Activated T-cell treated with anti-CD3 and anti-CD28 coated beads for 4 hours (primary cell): Measurements from ENCODE around the gene CTPS1.

Experiments
- DNase-seq: peaks from one replicate; pipeline ENCODE4 v3.0.0-alpha.2; 2020

Gene CTPS1, protein sequence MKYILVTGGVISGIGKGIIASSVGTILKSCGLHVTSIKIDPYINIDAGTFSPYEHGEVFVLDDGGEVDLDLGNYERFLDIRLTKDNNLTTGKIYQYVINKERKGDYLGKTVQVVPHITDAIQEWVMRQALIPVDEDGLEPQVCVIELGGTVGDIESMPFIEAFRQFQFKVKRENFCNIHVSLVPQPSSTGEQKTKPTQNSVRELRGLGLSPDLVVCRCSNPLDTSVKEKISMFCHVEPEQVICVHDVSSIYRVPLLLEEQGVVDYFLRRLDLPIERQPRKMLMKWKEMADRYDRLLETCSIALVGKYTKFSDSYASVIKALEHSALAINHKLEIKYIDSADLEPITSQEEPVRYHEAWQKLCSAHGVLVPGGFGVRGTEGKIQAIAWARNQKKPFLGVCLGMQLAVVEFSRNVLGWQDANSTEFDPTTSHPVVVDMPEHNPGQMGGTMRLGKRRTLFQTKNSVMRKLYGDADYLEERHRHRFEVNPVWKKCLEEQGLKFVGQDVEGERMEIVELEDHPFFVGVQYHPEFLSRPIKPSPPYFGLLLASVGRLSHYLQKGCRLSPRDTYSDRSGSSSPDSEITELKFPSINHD

DNA sequence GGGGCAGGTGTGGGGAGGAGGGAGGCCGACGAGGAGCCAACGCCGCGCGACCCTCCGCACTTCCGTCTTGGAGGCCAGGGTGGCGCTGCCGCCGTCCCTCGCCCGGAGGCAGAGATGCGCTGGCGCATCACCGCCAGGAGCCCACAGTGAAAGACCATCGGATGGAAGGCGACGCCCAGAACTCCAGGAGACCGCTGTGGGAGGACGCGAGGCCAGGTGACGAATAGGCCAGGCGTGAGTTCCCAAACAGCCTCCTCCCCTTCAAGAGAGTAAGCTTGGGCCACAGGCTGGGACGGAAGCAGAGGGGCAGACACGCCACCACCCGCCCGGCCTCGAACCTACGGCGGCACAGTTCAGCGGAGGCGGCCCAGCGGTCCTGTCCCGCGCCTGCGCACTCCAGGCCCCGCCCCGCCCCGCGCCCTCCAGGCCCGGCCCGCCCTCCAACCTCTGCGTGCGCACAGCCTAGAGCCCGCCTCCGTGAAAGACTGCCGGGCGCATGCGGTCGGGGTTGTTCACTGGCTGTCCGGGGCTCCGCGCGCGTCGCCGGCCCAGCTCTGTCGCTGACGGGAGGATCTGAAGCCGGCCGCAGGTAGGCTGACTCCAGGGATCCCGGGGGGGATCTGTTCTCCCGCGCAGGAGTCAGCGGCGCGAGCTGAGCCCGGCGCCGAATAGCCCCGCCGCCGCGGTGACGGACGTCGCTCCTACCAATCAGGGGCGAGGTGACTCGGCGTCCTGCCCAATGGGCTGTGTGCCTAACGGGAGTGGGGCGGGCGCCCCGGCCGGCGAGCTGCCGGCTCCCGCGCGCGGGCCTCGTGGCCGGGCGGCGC, at the start of gene CTPS1:
TSS of gene CTPS1 (plus strand) at position 456 of the 827 bp plus-strand sequence. CDS start 3,595 bp downstream, outside the sequence.
- DNase-seq, result peak; percentile 96

DNA sequence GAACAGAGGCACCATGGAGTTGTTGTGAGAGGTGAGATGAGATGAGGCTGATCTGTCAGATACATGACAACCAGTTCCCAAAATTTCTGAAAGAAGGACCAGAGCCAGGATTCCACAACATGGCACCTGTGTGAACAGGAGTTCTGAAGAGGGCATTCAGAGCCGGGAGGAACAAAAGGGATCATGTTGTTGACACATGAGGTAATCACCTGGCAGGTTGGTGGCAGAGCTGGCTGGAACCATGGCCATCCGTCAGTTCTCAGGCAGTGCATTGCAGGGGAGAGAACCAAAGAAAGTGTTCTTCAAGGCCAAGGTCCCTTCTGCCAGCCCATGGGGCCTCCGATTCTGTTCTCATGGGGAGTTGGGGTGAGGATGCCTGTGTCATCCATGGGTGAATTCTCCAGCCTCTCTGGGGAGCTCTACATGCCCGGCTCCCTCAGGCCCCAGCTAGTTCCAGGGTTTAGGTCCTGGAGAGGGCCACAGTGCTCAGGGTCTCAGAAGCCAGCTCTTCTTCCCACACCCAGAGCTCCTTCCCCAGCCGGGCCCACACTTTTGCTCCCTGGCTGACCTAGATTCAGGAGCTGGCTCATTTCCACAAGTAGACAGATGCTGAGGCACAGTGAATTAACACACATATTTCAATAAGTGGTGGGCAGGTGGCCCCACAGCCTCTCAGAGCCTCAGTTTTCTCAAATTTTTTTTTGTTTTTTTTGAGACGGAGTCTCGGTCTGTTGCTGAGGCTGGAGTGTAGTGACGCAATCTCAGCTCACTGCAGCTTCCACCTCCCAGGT, 49.1 kb upstream of the CTPS1 start:
- DNase-seq, result no peak

DNA sequence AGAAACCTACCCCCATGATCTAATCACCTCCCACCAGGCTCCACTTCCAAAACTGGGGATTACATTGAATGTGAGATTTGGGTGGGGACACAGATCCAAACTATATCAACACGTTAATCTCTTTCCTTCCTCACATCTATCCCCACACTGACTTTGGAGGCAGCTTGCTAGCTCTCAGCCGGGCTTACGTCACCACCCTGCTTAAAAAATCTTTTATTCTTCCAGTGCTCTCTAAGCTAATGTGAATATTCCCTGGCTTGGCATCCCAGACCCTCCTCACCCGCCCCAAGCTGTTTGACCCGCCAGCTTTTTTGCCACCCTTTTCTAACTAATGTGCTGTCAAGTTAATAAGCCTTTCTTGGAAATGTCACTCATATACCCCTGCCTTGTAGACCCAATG, 47.9 kb upstream of the CTPS1 start:
- no peak for DNase-seq

DNA sequence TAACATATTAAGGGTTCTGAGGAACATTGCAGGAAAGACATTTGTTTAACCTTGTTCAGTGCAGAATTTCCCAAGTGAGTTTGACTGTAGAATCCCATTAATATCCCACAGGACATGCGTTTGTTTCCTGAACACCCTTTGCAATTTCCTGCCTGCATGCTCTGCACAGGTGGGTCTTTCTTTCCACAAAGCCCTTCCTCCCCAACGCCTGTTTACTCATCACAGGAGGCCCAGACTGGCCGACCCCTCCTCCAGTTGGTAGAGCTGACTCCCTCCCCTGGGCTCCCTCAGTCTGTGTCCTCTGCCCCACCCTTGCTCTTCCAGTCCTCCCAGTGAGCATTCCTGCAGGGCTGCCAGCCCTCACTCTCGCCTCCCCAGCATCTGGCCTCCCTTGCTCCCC, 47.5 kb upstream of the CTPS1 start:
- DNase-seq, result no peak

DNA sequence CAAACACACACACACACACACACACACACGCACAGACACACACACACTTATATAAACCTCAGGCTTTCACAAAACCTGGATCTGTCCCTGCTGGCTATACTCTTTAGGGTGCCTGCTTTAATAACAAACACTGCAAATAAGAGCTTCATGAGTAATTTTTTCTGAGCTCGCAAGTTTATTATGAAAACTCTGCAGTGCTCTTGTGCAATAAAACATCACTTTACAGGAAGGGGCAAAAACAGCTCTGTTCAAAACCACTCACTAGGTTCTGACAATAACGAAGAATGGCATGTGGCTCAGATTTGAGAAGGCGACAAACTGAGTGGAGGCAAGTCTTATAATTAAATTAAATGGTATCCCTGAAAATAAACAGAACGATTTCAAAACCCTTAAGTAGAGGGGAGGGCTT, 42.6 kb upstream of the CTPS1 start:
- no peak for DNase-seq

DNA sequence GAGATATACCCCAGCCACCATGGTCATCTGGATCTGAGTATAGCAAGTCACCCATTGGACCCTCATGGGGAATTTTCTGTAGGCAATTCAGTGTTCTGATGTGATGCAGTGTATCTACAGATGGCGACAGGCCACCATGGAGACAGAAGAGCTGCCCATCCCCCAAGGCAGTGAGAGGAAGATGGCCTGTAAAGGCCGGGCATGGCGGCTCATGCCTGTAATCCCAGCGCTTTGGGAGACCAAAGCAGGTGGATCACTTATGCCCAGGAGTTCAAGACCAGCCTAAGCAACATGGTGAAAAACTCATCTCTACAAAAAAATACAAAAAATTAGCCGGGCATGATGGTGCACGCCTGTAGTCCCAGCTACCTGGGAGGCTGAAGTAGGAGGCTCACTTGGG, 41.1 kb upstream of the CTPS1 start:
- no peak for DNase-seq

DNA sequence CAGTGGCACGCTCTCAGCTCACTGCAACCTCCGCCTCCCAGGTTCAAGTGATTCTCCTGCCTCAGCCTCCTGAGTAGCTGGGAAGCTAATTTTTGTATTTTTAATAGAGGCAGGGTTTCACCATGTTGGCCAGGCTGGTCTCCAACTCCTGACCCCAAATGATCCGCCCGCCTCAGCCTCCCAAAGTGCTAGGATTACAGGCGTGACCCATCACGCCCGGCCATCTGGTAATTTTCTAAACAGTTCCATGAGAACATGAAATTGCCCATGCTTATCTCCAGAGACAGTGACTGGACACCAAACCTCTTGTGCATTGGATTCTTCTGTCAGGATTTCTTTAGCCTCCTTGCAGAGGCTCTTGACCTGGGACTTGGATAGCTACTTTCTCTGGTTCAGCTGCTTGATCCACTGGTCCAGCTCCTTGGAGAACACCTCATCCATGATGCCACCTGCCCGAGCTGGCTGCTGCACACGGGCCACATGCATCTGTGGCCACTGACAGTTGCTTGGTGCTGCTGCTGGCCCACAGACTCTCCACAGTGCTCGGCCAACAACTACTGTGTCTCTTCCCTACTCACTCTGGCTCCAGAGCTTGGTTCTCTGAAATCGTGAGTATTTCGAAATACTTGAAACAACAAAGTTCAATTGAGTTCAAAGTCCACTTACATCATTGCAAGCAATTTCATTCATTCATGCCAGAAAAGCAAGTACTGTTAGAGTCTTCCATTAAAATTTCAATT, 40.0 kb upstream of the CTPS1 start:
- DNase-seq, result no peak

DNA sequence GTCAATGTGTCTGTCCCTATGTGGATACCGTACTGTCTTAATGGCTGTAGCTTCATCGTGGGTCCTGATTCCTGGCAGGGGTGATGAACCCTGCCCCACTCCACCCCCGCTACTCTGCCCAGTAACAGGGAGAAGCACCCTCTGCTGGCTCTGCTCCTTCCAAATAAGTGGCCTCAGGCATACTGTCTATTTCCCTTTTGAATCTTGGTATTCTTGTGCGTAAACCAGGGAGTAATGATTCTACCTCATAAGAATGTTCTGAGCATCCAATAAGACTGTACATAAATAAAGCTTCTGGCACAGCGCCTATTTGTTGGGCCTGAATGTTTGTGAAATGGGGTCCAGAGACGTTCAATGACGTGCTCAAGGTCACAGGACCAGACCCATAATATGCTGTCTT, 35.2 kb upstream of the CTPS1 start:
- no peak for DNase-seq

DNA sequence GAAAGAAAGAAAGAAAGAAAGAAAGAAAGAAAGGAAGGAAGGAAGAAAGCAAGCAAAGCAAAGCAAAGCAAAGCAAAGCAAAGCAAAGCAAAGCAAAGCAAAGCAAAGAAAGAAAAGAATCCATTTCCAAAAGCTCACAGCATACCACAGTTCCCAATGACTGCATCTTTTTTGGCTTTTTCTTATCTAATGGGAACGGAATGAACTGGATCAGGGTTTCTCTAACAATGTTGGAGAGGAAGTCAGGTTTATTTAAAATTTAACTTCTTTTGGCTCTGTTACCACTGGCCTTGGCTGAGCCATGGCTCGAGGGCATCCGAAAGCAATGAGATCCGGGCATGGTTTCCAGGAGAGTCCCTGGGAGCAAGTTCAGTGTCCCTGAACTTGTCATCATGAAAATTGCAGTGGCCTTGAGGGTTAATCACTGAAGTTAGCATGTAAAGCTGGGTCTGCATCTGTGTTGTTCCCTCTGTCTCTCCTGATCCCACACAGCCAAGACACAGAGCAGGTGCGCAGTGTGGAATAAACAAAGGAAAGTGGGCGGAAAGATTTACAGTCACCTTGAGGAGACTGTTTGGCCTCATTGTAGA, 34.6 kb upstream of the CTPS1 start:
- DNase-seq, result no peak

DNA sequence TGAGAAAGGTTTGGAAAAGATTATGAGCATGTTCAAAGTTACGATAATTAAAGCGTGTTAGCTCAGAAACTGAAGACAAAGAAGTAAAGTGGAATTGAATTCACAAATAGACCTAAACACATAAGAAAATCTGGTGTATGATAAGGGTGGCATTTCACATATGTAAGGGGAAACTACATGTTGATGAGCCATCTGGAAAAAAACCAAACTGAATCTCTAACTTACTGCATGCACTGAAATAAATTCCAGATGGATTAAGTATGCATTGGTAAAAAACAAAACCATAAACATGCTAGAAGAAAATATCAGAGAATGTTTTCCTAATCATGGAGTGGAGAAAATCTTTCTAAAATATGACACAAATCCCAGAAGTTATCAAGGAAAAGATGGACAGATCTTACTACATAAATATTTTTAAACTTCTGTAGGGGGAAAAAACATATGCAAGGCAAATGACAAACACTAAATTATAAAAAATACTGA, 34.0 kb upstream of the CTPS1 start:
- no peak for DNase-seq

DNA sequence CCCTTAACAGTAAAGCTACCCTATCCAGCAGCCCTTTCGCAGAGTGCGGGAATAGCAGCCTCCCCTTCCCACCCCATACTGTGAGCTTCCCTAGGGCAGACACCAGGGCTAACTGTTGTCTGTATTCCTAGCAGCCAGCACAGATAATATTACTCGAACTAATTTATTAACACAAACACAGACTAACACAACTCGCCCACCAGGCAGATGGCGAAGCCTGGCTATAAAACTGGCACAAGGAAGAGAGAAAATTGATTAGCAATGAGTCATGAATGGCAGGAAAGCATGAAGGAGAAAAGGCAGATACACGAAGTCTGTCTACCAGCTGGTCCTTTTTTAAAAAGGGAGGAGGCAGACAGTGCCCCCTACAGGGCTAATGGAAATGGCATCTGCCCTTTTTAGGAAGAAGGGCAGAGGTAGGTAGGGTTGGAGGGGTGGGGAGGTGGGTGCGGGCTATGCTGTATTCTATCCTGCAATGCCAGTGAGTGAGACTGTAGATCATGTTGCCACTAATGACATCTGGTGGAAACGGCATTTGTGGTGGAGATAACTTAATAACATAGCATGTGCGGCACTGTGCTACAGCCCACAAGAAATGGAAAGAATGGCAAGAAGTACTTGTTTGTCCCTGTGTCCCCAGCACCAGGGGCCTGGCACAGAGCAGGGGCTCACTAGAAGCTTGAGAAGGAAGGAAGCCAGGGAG, 30.6 kb upstream of the CTPS1 start:
- peak; percentile 51 for DNase-seq

DNA sequence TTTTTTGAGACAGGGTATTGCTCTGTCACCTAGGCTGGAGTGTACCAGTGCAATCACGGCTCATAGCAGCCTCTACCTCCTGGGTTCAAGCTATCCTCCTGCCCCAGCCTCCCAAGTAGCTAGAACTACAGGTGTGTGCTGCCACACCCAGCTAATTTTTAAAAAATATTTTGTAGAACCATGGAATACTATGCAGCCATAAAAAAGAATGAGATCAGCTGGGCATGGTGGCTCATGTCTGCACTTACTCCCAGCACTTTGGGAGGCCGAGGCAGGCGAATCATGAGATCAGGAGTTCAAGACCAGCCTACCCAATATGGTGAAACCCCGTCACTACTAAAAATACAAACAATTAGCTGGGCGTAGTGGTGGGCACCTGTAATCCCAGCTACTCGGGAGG, 29.9 kb upstream of the CTPS1 start:
- no peak for DNase-seq

DNA sequence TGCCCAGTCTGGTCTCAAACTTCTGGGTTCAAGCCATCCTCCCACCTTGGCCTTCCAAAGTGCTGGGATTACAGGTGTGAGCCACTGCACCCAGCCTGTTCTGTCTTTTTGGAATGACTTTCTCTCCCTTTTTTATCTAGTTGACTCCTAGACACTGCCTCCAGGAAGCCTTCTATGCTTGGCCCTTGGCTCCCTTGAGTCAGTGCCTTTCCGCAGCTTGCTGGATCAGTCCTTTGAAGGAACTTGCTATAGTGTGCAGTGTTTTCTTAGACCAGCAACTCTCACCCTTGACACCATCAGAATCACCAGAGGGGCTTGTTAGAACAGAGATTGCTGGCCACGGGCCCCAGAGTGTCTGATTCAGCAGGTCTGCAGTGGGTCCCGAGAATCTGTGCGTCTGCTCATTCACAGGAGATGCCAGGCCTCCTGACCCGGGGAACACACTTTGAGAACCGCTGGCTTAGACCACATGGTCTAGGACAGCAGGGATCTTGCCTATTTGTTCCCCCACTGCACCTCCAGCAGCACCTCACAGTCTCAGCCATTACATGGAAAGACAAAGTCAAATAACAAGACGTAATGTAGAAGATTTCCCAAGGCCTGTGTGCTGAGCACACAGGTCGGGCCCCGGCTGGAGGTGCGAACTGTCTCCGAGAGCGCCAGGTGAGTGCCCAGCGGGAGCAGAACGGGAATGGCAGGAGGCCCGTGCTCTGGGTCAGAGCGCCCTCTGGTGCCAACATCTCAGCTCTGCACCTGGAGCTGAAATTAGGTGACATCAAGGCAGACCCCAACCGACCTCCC, 27.4 kb upstream of the CTPS1 start:
- peak; percentile 53 for DNase-seq

DNA sequence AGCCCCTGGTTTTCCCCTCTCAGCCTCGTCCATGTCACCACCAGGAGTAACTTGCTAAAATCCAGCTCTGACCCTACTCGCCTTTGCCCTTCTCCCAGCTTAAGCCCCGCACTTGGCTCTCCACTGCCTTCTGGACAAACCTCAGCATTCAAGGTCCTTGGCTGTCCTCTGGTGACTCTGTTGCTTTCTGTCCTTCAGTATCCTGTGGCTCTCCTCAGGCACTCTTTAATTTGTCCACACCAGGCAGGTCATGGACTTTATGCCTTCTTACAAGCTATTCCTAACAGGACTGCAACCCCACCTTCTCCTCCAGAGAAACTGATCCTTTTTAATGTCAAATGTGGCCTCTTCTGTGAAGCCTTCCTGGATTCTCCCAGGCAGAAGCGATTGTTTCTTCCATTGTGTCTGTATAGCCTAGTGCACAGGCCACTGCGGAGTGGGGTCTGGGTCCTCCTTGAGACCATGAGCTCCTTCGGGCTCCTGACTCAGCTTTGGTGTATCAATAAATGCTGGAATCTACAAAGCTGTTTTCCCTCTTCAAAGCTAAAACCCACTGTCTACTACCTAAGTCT, 26.7 kb upstream of the CTPS1 start:
- no peak for DNase-seq

DNA sequence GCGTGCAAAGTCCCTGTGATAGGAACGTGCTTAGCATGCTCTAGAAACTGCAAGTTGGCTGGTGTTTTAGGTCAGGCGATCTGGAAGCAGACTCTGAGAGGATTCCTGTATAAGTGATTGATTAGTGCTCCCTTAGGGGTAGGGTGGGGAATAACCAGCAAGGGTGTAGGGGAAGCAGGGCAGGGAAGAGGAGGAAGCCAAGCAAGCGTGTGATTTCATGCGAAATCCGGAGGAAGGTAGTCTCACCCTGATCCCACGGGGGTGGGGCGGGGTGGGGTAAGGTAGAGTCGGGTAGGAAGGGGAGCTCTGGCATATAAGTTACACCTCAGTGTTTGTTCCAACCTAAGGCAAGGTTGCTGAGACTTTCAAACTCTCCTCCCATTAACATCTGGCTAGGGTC, 24.9 kb upstream of the CTPS1 start:
- DNase-seq, result no peak

DNA sequence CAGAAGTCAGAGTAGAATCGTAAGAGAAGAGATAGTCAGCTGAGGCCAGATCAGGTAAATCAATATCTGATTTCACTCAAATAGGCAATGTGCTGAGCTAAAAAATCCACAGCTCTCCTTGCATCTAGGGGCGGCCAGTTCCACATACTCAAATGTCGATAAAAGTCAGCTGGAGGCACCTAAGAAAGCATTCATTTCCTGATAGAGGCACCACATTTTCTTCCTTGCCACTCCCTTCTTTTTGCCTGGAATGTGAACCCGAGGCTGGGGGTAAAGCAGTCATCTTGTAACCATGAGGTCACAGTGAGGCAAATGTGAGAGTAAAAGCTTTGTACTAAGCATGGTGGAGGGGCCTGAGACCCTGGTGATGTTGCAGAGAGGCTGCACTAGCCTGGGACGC, 24.2 kb upstream of the CTPS1 start:
- DNase-seq, result no peak

DNA sequence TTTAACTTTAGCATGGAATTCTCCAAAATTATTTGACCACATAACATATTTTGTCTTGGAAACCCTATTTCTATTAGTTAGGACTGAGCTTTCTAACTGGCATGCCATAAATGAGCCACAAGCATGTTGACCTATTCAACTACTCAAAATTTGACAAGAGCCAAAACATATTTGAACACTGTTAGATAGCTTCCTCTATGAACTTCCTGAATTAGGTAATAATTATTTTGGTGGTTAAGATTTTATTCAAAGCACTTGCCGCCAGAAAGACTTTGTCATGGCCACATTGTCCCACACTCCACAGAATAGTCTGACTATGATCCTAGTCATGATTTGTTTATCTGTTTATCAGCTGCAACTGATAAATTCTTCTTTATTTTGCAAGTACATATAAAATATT, 23.1 kb upstream of the CTPS1 start:
- no peak for DNase-seq

DNA sequence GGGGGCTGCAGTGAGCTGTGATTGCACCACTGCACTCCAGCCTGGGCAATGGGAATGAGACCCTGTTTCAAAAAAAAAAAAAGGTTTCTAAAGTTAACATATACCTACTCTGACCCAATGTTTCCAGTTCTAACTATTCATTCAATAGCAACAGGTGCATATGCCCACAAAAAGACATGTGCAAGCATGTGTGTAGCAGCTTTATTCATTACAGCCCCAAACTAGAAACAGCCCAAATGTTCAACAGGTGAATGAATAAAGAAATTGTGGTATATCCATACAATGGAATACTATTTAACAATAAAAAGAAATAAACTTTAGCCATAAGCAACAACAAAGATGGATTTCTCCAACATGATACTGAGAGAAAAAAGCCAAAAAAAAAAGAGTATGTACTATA, 21.3 kb upstream of the CTPS1 start:
- DNase-seq, result no peak

DNA sequence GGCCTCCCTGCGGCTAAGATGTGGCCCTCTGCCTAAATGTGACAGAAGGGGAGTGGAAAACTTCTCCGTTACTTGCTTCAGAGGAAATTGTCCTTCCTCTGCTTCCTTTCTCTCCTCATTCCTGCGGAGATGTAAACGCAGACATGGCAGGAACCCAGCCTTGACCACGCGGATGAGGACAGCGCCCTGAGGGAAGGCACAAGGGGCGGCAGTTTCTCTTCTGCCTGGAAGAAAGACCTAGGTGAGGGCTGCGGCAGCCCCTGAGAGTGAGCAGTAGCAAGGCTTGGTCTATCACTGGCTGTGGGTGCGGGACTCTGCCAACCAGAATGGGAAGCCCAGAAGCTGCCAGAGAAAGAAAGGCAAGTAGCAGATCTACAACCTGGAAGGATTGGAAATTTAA, 14.0 kb upstream of the CTPS1 start:
- no peak for DNase-seq

DNA sequence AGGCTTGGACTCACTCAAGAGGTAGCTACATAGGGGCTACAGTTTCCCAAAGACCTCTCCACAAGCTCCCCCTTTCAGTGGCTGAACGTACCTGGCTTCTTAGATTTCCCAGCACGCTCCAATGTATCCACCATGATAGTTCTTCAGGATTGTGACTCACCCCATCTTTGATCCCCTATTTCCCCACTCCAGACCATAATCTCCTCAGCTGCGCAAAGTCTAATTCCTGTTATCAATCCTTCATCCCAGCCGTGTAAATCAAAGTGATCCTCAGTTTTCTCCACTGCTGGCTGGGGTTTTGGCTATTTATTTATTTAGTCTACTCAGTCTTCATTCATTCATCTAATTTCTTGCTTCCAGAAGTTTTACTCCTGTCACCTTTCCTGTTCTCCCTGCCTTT, 13.1 kb upstream of the CTPS1 start:
- no peak for DNase-seq
